HUDEP-2 (cell line): ENCODE measurements around the gene DNAH12.

ENCODE experiments used
- DNase-seq, 76 experiments: peaks; one replicate each; lab custom pipeline; 2025; ENCODE audit not compliant: unreplicated experiment in 76 of 76; lab: John Stamatoyannopoulos, UW

Gene DNAH12

GRCh38 chr3:57244946-57245345 lies 299.2 kb downstream of the DNAH12 start:
- DNase-seq: no peak
